Neural progenitor cell (in vitro differentiated cells): Measurements from ENCODE around the gene CD44.
"Not testable (repeated sequence)": the region's sequence is repeated elsewhere in the genome, so short reads cannot be mapped to it uniquely, and the experiment has no call there.

Experiments used
- CTCF ChIP-seq: fragments of 200-600 bp; sonication (generic); IDR thresholded peaks from 2 replicates; pipeline ENCODE4 v1.5.1; 2017; ENCODE audit warnings: antibody characterized with exemption, mild to moderate bottlenecking
- EZH2 ChIP-seq: fragments of 200-600 bp; sonication (generic); IDR thresholded peaks from 2 replicates; pipeline ENCODE4 v1.6.1; 2017; ENCODE audit warnings: antibody characterized with exemption, mild to moderate bottlenecking, moderate library complexity
- EZH2phosphoT487 ChIP-seq: fragments of 200-600 bp; sonication (generic); IDR thresholded peaks from 2 replicates; pipeline ENCODE4 v1.6.1; 2017; ENCODE audit warnings: antibody characterized with exemption

GRCh38 chr11:35226756-35227155 is 87.8 kb downstream of the CD44 start:
- TF ChIP-seq CTCF, EZH2, EZH2phosphoT487: not testable (repeated sequence)
